H4 (cell line): ENCODE measurements around the gene ZCRB1. TPM values are rescaled to one million over a fixed set of nuclear protein-coding genes. Genes with fewer than 3 reads are reported as not detected.
"Not testable (repeated sequence)": the region's sequence is repeated elsewhere in the genome, so short reads cannot be mapped to it uniquely, and the experiment has no call there.

ENCODE experiments used
- DNase-seq: peaks from one replicate; pipeline ENCODE4 v3.0.0-alpha.2; 2015; ENCODE audit warnings: low spot score
- total RNA-seq: library from RNA; depleted of rRNA; stranded (reverse); fragments of >200 nt; shearing (Covaris generic); gene quantifications from 2 replicates; pipeline ENCODE4 v1.2.3, GENCODE V29; 2014

Gene ZCRB1
- total RNA-seq, 1 experiment from 2014 or later = 57.8 TPM

- not testable (repeated sequence) for DNase-seq
Observed at GRCh38 chr12:42330097-42330496, 4.2 kb upstream of the ZCRB1 start.

GRCh38 chr12:42327227-42327590 lies 1.3 kb upstream of the ZCRB1 start:
- no peak for DNase-seq

DNA sequence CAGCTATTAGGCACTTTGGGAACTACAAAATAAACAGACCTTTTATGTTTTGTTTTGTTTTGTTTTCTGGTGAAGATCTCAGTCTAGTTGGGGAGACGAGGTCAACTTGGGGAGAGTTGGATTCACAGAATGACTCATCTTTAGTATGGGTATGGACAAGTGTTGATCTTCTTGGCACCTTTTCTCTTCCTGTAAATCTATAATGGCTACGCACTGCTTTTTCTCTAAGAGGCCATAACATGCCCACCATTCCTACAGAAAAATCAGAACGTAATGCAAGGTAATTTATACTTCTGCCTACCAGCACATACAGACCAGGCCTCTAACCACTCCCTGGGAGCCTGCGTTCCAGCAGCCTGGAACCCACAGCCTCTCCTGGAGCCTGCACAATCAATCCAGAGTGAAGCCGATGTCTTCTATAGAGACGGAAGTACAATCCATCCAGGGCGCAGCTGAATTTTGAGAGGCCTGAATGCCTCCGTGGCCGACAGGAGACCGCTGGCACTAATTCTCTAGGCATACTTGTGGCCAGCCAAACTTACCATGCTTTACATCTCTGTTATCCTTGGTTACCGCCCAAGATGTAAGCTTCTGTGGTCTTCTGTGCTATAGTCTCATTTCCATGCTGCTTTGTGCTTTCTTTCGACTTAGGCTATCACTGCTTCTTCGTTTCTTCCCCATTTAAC lies 790 bp upstream of the ZCRB1 start:
- no peak for DNase-seq

- DNase-seq = no peak
Observed at GRCh38 chr12:42325326-42325652, 605 bp downstream of the ZCRB1 start.

- DNase-seq = no peak
Observed at GRCh38 chr12:42323856-42324255, 2.0 kb downstream of the ZCRB1 start.

- DNase-seq = no peak
Observed at GRCh38 chr12:42322567-42322966, 3.3 kb downstream of the ZCRB1 start.

DNA sequence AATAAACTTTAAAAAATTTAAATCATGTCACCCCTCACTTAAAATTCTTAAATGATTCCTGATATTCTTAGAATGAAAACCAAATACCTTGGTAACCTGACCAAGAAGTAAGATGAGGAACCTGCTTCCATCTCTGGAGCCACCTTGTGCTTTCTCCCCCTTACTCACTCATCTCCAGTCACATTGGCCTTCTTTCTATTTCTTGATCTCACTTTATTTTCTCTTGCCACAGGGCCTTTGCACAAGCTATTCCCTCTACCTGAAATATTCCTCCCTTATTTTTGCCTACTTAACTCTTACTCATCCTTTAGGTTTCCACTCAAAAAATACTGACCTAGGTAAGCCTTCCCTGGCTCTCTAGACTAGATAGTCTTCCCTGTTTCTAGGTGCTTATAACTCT lies 5.1 kb downstream of the ZCRB1 start:
- no peak for DNase-seq

GRCh38 chr12:42315108-42315507 lies 10.8 kb downstream of the ZCRB1 start:
- DNase-seq = no peak

DNA sequence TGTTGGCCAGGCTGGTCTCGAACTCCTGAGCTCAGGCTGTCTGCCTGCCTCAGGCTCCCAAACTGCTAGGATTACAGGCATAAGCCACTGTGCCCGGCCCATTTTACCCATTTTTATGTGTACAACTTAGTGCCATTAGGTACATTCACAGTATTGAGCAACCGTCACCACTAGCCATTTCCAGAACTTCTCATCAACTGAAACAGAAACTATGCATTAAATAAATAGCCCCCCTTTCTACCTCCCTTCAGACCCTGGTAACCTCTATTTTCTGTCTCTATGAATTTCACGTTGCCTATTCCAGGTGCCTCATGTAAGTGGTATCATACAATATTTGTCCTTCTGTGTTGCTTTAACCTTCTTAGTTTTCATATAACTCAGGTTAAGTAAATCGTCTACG lies 15.9 kb downstream of the ZCRB1 start:
- DNase-seq = no peak

DNA sequence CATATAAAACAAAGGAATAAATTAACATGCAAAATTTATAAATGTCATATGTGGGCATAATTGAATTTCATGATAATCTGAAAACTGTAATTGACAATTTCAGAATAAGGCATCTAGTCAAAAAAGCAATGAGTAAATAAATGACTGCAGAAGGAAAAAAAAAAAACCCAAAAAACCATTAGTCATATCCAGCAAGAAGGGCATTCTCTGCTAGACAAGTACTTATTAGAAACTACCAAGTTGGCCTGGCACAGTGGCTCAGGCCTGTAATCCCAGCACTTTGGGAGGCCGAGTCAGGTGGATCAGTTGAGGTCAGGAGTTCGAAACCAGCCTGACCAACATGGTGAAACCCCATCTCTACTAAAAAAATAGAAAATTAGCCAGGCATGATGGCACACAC lies 17.5 kb downstream of the ZCRB1 start:
- DNase-seq = no peak

DNA sequence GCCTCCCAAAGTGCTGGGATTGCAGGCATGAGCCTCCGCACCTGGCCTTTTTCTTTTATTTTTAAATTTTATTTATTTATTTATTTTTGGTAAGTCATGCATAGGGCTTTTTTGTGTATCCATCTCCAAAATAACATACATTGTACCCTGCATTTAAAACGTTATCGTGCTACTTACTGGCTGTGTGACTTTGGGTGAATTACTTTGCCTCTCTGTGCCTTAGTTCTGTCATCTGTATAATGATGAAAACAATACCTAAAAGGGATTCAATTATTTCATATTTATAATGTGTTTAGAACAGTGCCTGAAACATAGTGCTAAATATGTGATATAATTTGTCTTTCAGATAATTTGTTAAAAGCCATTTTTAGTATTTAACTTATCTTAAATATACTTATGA lies 19.6 kb downstream of the ZCRB1 start:
- DNase-seq = no peak

GRCh38 chr12:42299392-42300308 lies 26.2 kb downstream of the ZCRB1 start:
- DNase-seq = peak; percentile 27

DNA sequence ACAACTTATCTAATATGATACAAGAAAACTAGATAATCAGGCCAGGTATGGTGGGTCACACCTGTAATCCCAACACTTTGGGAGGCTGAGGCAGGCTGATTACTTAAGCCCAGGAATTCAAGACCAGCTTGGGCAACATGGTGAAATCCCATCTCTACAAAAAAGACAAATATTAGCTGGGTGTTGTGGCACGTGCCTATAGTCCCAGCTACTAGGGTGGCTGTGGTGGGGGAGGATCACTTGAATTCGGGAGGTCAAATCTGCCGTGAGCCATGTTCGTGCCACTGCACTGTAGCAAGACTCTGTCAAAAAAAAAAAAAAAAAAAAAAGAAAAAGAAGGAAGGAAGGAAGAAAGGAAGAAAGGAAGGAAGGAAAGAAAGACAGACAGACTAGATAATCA lies 27.0 kb downstream of the ZCRB1 start:
- no peak for DNase-seq

- DNase-seq = no peak
Observed at GRCh38 chr12:42296503-42297109, 29.3 kb downstream of the ZCRB1 start.

- DNase-seq = no peak
Observed at GRCh38 chr12:42291680-42292079, 34.2 kb downstream of the ZCRB1 start.

- DNase-seq = no peak
Observed at GRCh38 chr12:42288544-42288943, 37.4 kb downstream of the ZCRB1 start.

GRCh38 chr12:42286741-42287140 lies 39.2 kb downstream of the ZCRB1 start:
- DNase-seq = no peak

DNA sequence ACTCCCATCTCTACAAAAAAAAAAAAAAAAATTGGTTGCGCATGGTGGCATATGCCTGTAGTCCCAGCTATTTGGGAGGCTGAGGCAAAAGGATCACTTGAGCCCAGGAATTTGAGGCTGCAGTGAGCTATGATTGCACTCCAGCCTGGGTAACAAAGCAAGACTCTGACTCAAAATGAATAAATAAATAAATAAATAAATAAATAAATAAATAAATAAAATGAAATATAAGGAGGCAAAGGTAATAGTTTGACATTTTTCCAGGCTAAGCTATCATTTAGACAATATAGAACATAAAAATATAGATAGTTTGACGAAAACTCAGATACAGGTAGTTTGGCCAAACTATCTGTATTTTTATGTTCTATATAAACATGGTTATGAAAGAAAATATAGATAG lies 40.5 kb downstream of the ZCRB1 start:
- no peak for DNase-seq

- no peak for DNase-seq
Observed at GRCh38 chr12:42284876-42285275, 41.0 kb downstream of the ZCRB1 start.

DNA sequence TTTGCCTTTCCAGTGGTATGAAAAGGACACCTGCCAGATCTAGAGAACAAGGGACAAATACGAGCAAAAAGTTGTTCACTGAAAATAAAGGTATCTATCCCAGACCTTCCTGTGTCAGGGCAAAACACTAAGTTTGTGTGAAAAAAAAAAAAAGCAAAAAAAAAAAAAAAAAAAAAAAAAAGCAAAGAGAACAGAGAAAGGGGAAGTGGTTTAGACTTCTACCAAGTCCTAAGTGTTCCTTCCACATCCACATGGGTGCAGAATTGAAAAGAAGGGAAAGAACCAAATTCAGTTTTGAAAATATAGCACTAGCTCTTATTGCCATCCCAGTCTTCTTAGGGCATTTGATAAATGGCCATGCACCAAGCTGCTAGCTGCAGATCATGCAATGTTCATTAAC lies 41.7 kb downstream of the ZCRB1 start:
- no peak for DNase-seq

DNA sequence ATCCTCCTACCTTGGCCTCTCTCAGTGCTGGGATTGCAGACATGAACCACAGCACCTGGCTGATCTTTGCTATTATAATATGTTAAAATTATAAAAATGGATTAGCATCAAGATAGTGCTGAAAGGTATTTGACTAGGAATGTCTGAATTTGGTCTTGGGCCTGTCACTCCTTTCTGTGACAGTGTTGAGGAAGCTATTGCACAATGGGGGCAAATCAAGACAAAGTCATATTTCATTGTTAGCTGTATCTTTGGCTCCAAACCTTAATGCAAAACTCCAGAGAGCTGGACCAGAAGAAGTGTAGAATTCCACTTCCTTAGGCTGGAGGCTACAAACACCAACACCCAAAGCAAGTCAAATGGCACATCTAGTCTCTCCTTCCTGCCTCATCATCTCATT lies 42.2 kb downstream of the ZCRB1 start:
- DNase-seq = no peak

GRCh38 chr12:42282294-42282693 lies 43.6 kb downstream of the ZCRB1 start:
- DNase-seq = no peak

- no peak for DNase-seq
Observed at GRCh38 chr12:42281844-42282243, 44.0 kb downstream of the ZCRB1 start.
